Fibroblast of the aortic adventitia (primary cell): ENCODE measurements around the gene MARK2. TPM values are rescaled to one million over a fixed set of nuclear protein-coding genes. Genes with fewer than 3 reads are reported as not detected.

ENCODE experiments used
- DNase-seq: peaks from one replicate; pipeline ENCODE4 v3.0.0-alpha.2; 2010; ENCODE audit warnings: low read depth
- H3K4me3 ChIP-seq: 2 replicates; pipeline ENCODE4 v1.5.1; 2011; ENCODE audit warnings: low read depth, mild to moderate bottlenecking, control low read depth, low read length, moderate library complexity
- CTCF ChIP-seq: IDR thresholded peaks from 2 replicates; pipeline ENCODE4 v1.5.1; 2011; ENCODE audit warnings: mild to moderate bottlenecking, low read length, control low read depth, inconsistent platforms; ENCODE audit not compliant: insufficient read depth
- total RNA-seq: library from RNA; depleted of rRNA; stranded (reverse); fragments of >200 nt; gene quantifications from 2 replicates; pipeline ENCODE4 v1.2.3, GENCODE V29; 2012; ENCODE audit warnings: low replicate concordance

MARK2 gene
- total RNA-seq, 1 donor, result 12.7 TPM

- TF ChIP-seq CTCF, result no peak
- H3K4me3 ChIP-seq, result no peak overlapping the region
- DNase-seq, result no peak
Observed at GRCh38 chr11:63887386-63887999, 48.6 kb downstream of the MARK2 start.

- peak; percentile 1 for TF ChIP-seq CTCF
- H3K4me3 ChIP-seq, result peak overlapping the region; percentile 39
- peak; percentile 48 for DNase-seq
Observed at GRCh38 chr11:63888170-63889086, 49.5 kb downstream of the MARK2 start.

DNA sequence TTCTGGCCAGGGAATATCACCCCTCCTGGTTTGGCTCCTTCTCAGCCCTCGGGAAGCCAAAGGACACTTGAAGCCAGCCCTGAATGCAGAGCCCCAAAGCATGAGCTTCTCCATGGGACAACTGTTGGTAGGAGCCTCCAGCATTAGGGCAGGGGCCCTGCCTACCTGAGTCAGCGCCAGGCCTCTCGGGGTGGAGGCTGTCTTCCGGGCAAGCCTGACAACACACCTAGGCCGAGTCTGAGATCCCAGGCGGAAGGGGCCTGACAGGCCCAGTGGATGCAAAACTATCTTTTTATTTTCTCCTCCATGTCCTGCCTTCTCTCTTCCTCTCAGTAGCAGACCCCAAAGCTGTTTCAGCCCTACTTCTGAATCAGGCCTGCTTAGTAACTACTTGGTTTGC lies 50.4 kb downstream of the MARK2 start:
- no peak for DNase-seq
- TF ChIP-seq CTCF, result no peak
- no peak overlapping the region for H3K4me3 ChIP-seq

GRCh38 chr11:63890368-63890767 lies 51.5 kb downstream of the MARK2 start:
- no peak for TF ChIP-seq CTCF
- DNase-seq, result no peak
- no peak overlapping the region for H3K4me3 ChIP-seq

GRCh38 chr11:63892228-63892627 lies 53.3 kb downstream of the MARK2 start:
- TF ChIP-seq CTCF, result no peak
- DNase-seq, result peak; percentile 27
- no peak overlapping the region for H3K4me3 ChIP-seq

DNA sequence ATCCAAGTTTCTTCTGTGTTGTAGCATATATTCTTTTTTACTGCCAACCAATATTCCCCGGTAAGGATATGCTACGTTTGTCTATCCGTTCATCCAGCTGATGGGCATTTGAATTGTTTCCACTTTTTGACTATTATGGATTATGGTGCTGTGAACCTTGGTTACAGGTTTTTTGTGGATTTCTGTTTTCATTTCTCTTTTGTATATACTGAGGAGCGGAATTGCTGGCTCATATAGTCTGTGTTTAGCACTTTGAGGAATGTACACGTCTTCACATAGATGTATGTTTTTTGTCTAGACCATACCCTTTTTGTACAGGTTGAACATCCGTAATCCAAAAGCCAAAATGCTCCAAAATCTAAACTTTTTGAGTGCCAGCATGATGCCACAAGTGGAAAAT lies 54.4 kb downstream of the MARK2 start:
- TF ChIP-seq CTCF, result no peak
- no peak for DNase-seq

More for the DNA sequence above, 54.4 kb downstream of the MARK2 start:
- H3K4me3 ChIP-seq, result no peak overlapping the region
